Mesenchymal stem cell (in vitro differentiated cells and primary cell): ENCODE results near the gene KLHL1.

Experiments
- DNase-seq: peaks from one replicate; pipeline ENCODE4 v3.0.0-alpha.2; 2013
- H2AFZ ChIP-seq: one replicate; pipeline ENCODE4 v1.6.1; 2013; ENCODE audit warnings: low read depth, mild to moderate bottlenecking, control low read depth, inconsistent platforms, low read length, moderate library complexity
- H2AK5ac ChIP-seq: 2 replicates; pipeline ENCODE4 v1.6.1; 2013; ENCODE audit warnings: low read length, moderate library complexity, mild to moderate bottlenecking, inconsistent platforms; ENCODE audit not compliant: severe bottlenecking
- H2BK120ac ChIP-seq: one replicate; pipeline ENCODE4 v1.6.1; 2013; ENCODE audit warnings: low read depth, mild to moderate bottlenecking, inconsistent platforms, low read length, moderate library complexity
- H2BK12ac ChIP-seq, 2 experiments: one replicate each; pipeline ENCODE4 v1.6.1; 2013; ENCODE audit warnings: inconsistent platforms in 2 of 2, low read length in 2 of 2, mild to moderate bottlenecking in 2 of 2, moderate library complexity in 2 of 2, control low read depth in 1 of 2
- H2BK15ac ChIP-seq: one replicate; pipeline ENCODE4 v1.6.1; 2013; ENCODE audit warnings: mild to moderate bottlenecking, low read depth, inconsistent platforms; ENCODE audit not compliant: poor library complexity, severe bottlenecking
- H2BK5ac ChIP-seq: 2 replicates; pipeline ENCODE4 v1.6.1; 2013; ENCODE audit warnings: low read depth, mild to moderate bottlenecking, low read length, control low read depth, inconsistent platforms; ENCODE audit not compliant: poor library complexity, severe bottlenecking
- H3K14ac ChIP-seq, 2 experiments: one replicate each; pipeline ENCODE4 v1.6.1; 2013; ENCODE audit warnings: inconsistent platforms in 2 of 2, low read length in 2 of 2, control low read depth in 1 of 2, mild to moderate bottlenecking in 1 of 2, moderate library complexity in 1 of 2
- H3K18ac ChIP-seq, 2 experiments: one replicate each; pipeline ENCODE4 v1.6.1; 2013; ENCODE audit warnings: inconsistent platforms in 2 of 2, low read length in 2 of 2, control low read depth in 1 of 2, low read depth in 1 of 2, mild to moderate bottlenecking in 1 of 2
- H3K23ac ChIP-seq, 2 experiments: one replicate each; pipeline ENCODE4 v1.6.1; 2013; ENCODE audit warnings: inconsistent platforms in 2 of 2, low read length in 2 of 2, mild to moderate bottlenecking in 2 of 2, moderate library complexity in 2 of 2, control low read depth in 1 of 2
- H3K27ac ChIP-seq: 2 replicates; pipeline ENCODE4 v1.5.1; 2013; ENCODE audit warnings: mild to moderate bottlenecking, moderate library complexity, low read length, control low read depth, inconsistent platforms; ENCODE audit not compliant: poor library complexity, severe bottlenecking
- H3K27me3 ChIP-seq, 2 experiments: 2 replicates each; pipeline versions ENCODE4 v1.6.1 to v1.7.0; 2013; ENCODE audit warnings: low read length in 2 of 2, mild to moderate bottlenecking in 2 of 2, moderate library complexity in 2 of 2, control low read depth in 1 of 2, inconsistent platforms in 1 of 2; ENCODE audit not compliant: control insufficient read depth in 1 of 2, insufficient read depth in 1 of 2
- H3K36me3 ChIP-seq, 2 experiments: 2 replicates each; pipeline versions ENCODE4 v1.6.1 to v1.7.0; 2013; ENCODE audit warnings: low read length in 2 of 2, control low read depth in 1 of 2, inconsistent platforms in 1 of 2, low read depth in 1 of 2, mild to moderate bottlenecking in 1 of 2; ENCODE audit not compliant: insufficient read depth in 2 of 2, control insufficient read depth in 1 of 2
- H3K4ac ChIP-seq, 2 experiments: one replicate each; pipeline ENCODE4 v1.6.1; 2013; ENCODE audit warnings: inconsistent platforms in 2 of 2, low read length in 2 of 2, mild to moderate bottlenecking in 2 of 2, moderate library complexity in 2 of 2, control low read depth in 1 of 2, low read depth in 1 of 2
- H3K4me1 ChIP-seq: 2 replicates; pipeline ENCODE4 v1.6.1; 2013; ENCODE audit warnings: low read depth, low read length, control low read depth; ENCODE audit not compliant: control insufficient read depth, insufficient read depth
- H3K4me2 ChIP-seq: 2 replicates; pipeline ENCODE4 v1.6.1; 2013; ENCODE audit warnings: low read length, mild to moderate bottlenecking, inconsistent platforms; ENCODE audit not compliant: poor library complexity, severe bottlenecking
- H3K4me3 ChIP-seq, 2 experiments: 2 replicates each; pipeline versions ENCODE4 v1.5.1 to v1.7.0; 2013; ENCODE audit warnings: low read length in 2 of 2, mild to moderate bottlenecking in 2 of 2, control low read depth in 1 of 2, low read depth in 1 of 2; ENCODE audit not compliant: insufficient read depth in 1 of 2
- H3K79me1 ChIP-seq: replicated peaks from 2 replicates; pipeline ENCODE4 v1.6.1; 2013; ENCODE audit warnings: mild to moderate bottlenecking, control low read depth, low read length, inconsistent platforms; ENCODE audit not compliant: poor library complexity, severe bottlenecking
- H3K9ac ChIP-seq: 2 replicates; pipeline ENCODE4 v1.7.0; 2013; ENCODE audit warnings: mild to moderate bottlenecking, low read length, moderate library complexity
- H3K9me3 ChIP-seq: 2 replicates; pipeline ENCODE4 v1.7.0; 2013; ENCODE audit warnings: mild to moderate bottlenecking, low read length; ENCODE audit not compliant: control insufficient read depth
- H4K8ac ChIP-seq: one replicate; pipeline ENCODE4 v1.6.1; 2013; ENCODE audit warnings: inconsistent platforms, mild to moderate bottlenecking, low read length, moderate library complexity
- H4K91ac ChIP-seq: one replicate; pipeline ENCODE4 v1.6.1; 2013; ENCODE audit warnings: mild to moderate bottlenecking, low read length, inconsistent platforms
- WGBS: methylation state at CpG from one replicate; pipeline ENCODE4 v1.1.7; 2013; ENCODE audit warnings: mixed read lengths; 5-methylcytosine and 5-hydroxymethylcytosine counted together

KLHL1 gene

DNA sequence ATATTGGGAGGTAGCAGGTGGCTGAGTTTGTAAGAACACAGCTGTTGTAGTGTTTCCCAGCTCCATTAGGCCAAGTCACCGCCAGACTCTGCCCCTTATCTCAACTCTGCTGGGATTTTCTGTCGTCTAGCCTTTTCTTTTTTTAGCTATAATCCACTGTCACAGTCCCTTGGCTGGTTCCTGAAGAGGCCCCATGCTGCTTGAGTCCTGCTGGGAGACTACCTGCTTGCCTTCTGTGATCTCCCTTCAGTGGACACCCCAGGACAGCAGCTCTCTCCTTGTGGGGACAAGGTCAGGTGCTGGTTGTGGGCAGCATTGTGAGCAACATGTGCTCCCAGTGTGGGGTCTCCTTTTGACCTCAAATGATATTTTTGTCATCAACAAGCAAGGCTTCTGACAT is 195.6 kb downstream of the KLHL1 start:
- H3K4me2 ChIP-seq = no peak overlapping the region
- H3K4me1 ChIP-seq = no peaks in the 10 kb centered on the region
- H3K79me1 ChIP-seq = no peaks in the 10 kb centered on the region
- no peaks in the 10 kb centered on the region for H3K27me3 ChIP-seq
- no peaks in the 10 kb centered on the region for H3K9me3 ChIP-seq
- no peak overlapping the region for H2BK5ac ChIP-seq
- no peak overlapping the region for H3K4me3 ChIP-seq
- H4K8ac ChIP-seq = no peak overlapping the region
- H3K27ac ChIP-seq = no peak overlapping the region
- 58% methylated on average over 2 of the region's 2 CpGs for WGBS
- H2BK12ac ChIP-seq = no peak overlapping the region
- H3K9ac ChIP-seq = no peak overlapping the region
- no peak overlapping the region for H4K91ac ChIP-seq
- H3K18ac ChIP-seq = no peak overlapping the region
- H2AK5ac ChIP-seq = no peak overlapping the region
- H2BK120ac ChIP-seq = no peak overlapping the region
- H3K23ac ChIP-seq = no peak overlapping the region
- H2AFZ ChIP-seq = no peak overlapping the region
- no peak overlapping the region for H3K14ac ChIP-seq
- H3K4ac ChIP-seq = no peak overlapping the region
- H2BK15ac ChIP-seq = no peak overlapping the region
- no peaks in the 10 kb centered on the region for H3K36me3 ChIP-seq
- no peak for DNase-seq

DNA sequence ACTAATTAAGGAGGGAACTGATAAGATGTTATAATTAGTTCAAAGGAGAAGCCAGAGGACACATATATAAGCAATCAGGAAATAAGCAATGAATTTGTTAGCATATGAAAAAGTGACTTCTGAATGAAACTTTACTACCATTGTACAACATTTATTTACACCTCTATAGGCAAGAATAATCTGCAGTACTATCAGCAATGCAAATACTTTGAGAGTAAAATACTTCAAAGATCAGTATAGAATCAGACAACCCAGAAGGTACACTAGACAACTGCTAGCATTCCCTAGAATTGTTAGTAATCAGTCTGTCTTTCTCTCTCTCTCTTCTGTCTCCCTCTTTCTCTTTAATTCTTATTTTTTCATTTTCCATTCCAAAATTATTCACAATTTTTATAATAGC is 197.5 kb downstream of the KLHL1 start:
- no peak overlapping the region for H3K4me2 ChIP-seq
- no peak overlapping the region for H2AFZ ChIP-seq
- H3K14ac ChIP-seq = no peak overlapping the region
- H2AK5ac ChIP-seq = no peak overlapping the region
- H2BK15ac ChIP-seq = no peak overlapping the region
- no peak overlapping the region for H3K27ac ChIP-seq
- no peak overlapping the region for H3K23ac ChIP-seq
- H3K79me1 ChIP-seq = no peaks in the 10 kb centered on the region
- H3K9me3 ChIP-seq = no peaks in the 10 kb centered on the region
- no peak overlapping the region for H2BK5ac ChIP-seq
- H2BK120ac ChIP-seq = no peak overlapping the region
- H4K8ac ChIP-seq = no peak overlapping the region
- no peak overlapping the region for H4K91ac ChIP-seq
- no peak overlapping the region for H3K4me3 ChIP-seq
- no peak overlapping the region for H3K4ac ChIP-seq
- no peak overlapping the region for H3K9ac ChIP-seq
- no peak overlapping the region for H2BK12ac ChIP-seq
- no peak for DNase-seq
- H3K36me3 ChIP-seq = no peaks in the 10 kb centered on the region
- H3K4me1 ChIP-seq = no peaks in the 10 kb centered on the region
- no peaks in the 10 kb centered on the region for H3K27me3 ChIP-seq
- no peak overlapping the region for H3K18ac ChIP-seq

DNA sequence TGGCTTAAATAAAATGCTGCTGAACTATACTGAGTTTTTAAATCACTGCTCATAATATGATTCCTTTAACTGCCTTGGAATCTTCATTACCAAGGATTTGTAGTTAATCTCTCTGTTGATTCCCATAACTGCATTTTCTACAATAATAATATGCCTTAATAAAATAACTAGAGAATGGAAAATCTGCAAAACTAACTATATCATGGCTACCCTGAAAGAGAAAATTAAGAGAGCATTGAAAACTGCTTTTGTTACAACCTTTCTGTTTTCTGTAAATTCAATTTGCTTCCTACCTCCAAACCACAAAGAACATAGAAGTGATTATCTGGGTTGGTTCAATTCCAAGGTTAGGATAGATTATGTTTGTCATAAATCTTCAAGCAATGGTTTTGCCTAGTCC is 203.5 kb downstream of the KLHL1 start:
- no peak overlapping the region for H3K27ac ChIP-seq
- no peak overlapping the region for H3K4me3 ChIP-seq
- H2AK5ac ChIP-seq = no peak overlapping the region
- H2AFZ ChIP-seq = no peak overlapping the region
- H3K27me3 ChIP-seq = no peaks in the 10 kb centered on the region
- no peak overlapping the region for H3K14ac ChIP-seq
- H3K4me1 ChIP-seq = no peaks in the 10 kb centered on the region
- no peak overlapping the region for H3K23ac ChIP-seq
- H2BK15ac ChIP-seq = no peak overlapping the region
- no peak overlapping the region for H2BK5ac ChIP-seq
- H3K4ac ChIP-seq = no peak overlapping the region
- no peak overlapping the region for H2BK120ac ChIP-seq
- no peak overlapping the region for H3K4me2 ChIP-seq
- H3K79me1 ChIP-seq = no peaks in the 10 kb centered on the region
- no peak overlapping the region for H4K91ac ChIP-seq
- H2BK12ac ChIP-seq = no peak overlapping the region
- H4K8ac ChIP-seq = no peak overlapping the region
- no peaks in the 10 kb centered on the region for H3K9me3 ChIP-seq
- no peak for DNase-seq
- no peak overlapping the region for H3K18ac ChIP-seq
- H3K9ac ChIP-seq = no peak overlapping the region
- no peaks in the 10 kb centered on the region for H3K36me3 ChIP-seq

DNA sequence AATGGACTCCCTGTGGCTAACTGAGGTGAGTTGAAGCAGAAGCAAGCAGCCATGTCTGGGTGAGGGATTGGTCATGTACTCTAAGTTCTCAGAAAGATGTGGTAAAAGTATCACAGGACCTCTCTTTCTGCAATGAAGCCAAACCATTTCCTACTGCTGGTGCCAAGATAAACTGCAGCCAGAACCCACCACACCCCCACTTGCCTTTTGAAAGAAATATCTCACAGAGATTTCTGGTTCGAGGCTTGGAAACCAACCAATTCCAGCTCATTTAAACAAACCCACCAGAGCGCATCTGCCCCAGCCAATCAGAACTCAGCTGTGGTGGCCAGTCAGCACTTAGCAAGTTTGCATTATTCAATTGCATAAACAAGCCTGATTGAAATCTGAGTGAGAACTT is 205.2 kb downstream of the KLHL1 start:
- H2BK5ac ChIP-seq = no peak overlapping the region
- H3K4me3 ChIP-seq = no peak overlapping the region
- H3K14ac ChIP-seq = no peak overlapping the region
- no peak for DNase-seq
- H4K91ac ChIP-seq = no peak overlapping the region
- H3K23ac ChIP-seq = no peak overlapping the region
- 94% methylated on average over 2 of the region's 2 CpGs for WGBS
- H2AK5ac ChIP-seq = no peak overlapping the region
- no peaks in the 10 kb centered on the region for H3K27me3 ChIP-seq
- no peak overlapping the region for H2BK12ac ChIP-seq
- no peak overlapping the region for H3K4me2 ChIP-seq
- H2BK120ac ChIP-seq = no peak overlapping the region
- no peak overlapping the region for H2BK15ac ChIP-seq
- H3K9ac ChIP-seq = no peak overlapping the region
- no peaks in the 10 kb centered on the region for H3K4me1 ChIP-seq
- H3K36me3 ChIP-seq = no peaks in the 10 kb centered on the region
- H3K79me1 ChIP-seq = no peaks in the 10 kb centered on the region
- H3K9me3 ChIP-seq = no peaks in the 10 kb centered on the region
- no peak overlapping the region for H3K4ac ChIP-seq
- no peak overlapping the region for H3K18ac ChIP-seq
- H2AFZ ChIP-seq = no peak overlapping the region
- no peak overlapping the region for H4K8ac ChIP-seq
- no peak overlapping the region for H3K27ac ChIP-seq
